Cortex of kidney (tissue), 1 donor: Measurements from ENCODE around the gene KAT6B.

Source experiments
- DNase-seq: peaks from one replicate; lab custom pipeline; 2025; lab: John Stamatoyannopoulos, UW

KAT6B gene

DNA sequence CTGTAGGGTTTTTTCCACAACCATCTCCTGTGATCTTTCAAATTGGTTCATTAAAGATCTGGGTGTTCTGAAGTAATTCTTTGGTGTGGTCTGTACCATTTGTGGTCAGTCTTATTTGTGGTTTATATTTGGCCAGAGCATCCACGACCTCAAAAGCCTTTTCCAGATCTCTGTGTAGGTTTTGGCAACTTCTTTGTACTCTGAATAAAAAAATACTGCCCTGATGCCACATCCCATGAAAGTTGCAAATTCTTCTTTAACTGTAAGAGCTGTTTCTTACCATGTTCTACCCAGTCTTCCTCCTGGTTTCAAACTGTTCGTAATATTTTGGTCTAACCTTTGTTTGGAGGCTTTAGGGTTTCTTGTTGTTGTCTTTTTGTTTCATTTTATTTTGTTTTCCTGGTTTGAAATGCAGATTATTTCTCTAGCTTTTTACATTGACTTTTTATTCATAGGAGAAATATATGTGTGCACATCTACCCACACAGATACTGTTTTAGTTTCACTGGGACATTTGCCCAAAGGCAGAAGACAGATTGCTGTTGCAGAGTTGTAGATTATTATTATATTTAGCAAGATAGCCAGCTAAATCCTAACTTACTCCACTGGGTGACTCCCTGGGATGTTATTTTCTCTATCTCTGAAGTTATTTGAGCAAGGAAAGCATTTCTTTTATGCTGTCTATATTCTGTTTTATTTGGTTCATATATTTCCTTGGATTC, 161.8 kb downstream of the KAT6B start:
- DNase-seq, result no peak

DNA sequence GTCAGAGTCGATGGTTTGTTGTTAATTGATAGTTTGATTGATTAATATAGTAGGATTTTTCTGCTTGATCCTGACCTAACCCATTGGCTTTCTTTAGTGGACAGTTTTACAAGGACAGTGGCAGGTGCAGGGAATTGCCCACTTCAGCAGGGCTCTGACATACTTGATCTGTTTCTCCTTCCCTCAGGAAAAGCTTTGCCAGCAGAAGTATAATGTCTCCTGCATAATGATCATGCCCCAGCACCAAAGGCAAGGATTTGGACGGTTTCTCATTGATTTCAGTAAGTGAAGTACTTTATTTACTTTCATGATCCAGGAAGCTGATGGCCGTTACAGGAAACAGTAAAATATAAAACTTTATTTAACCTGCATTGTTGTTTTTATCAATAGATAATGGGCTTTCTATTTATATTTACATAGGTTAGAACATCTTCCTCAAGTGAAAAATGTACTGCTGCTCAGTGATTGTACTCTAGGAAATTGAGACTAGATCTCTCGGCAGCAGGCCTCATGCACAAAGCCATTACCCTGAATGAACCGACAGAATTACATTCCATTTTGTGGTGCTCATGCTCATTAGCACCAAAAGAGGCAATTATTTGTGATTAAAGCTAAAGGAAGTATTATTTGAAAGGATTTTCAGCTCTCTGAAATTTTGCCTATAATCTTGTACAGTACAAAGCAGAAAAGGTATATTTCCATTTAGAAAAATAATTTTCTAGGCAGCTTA, 162.6 kb downstream of the KAT6B start:
- DNase-seq, result no peak

DNA sequence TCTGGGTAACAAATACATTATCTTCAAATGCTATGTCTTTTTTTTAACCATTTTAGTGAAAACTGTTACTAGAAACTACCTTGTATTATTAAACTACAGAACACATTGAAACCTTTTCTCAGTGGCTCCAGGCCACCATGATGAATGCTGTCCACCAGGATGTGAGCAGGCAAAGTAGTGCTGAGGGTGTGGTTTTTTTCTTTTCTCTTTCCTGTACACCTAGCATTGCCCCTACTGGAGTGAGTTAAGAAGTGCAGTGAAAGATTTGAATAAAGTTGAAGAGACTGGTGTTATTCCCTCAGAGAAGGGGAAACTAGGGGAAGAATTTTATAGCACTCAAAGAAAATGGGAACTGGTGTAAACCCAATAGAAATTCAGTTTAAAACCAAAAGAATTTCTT, 165.0 kb downstream of the KAT6B start:
- DNase-seq, result no peak

DNA sequence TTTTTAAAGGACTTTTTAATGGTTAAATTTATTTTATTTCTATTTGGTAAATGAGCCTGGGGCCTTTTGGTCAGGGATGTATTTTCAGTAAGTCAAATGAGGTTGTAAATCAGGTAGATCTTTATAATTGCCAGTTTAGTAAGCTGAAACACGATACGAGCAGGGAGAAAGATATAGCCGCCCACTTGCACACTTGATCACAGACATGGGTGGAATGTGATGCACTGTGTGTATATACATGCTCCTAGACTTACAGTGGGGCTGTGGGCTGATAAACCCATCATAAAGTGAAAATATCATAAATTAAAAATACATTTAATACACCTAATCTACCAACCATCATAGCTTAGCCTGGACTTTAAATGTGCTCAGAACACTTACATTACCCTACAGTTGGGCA, 165.7 kb downstream of the KAT6B start:
- DNase-seq, result no peak

DNA sequence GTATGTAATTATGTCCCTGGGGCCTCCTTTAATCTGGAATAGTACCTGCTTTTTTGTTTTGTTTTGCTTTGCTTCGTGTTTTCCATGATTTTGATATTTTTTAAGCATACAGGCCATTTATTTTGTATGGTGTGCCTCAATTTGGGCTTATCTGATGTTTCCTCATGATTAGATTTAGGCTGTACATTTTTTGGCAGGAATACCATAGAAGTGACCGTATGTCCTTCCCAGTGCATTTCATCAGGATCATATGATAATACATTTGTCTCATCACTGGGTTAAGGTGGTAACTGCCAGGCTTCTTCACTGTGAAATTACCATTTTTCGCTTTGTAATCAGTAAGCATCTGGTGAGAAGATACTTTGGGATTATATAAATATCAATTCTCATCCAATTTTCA, 167.2 kb downstream of the KAT6B start:
- DNase-seq, result no peak

DNA sequence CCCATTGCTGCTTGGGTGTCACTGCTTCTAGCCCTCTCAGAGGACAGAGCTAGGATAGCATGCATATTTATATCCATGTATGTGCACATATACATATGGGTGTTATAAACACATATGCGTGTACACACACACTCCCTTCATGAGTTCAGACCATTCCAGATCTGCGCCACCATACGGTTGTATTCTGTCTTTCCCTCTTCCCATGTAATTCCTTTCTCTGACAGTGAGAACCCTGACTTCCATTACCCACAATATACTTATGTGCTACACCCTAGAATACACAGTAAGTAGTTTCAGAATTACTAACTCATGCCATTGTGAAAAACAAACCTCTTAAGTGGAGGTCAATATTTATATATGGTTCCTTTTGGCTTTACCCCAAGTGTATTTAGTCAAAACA, 168.5 kb downstream of the KAT6B start:
- DNase-seq, result no peak

DNA sequence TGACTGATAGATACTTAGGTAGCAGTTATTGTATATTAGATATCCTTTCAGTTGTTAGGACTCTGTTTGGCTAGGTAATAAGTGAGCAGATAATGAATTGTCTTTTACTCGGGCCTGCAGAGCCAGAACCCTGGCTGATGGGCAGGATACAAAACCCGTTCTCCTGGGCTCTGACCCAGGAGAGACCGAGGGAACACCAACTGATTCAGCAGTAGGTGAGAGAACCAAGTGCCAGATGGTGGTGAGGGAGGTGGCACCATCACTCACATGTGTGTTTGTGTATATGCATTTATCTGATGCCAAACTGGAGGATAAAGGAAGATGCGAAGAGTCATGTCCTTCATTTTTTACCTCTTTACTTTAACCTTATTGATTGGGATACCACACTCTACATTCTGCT, 169.4 kb downstream of the KAT6B start:
- DNase-seq, result no peak

DNA sequence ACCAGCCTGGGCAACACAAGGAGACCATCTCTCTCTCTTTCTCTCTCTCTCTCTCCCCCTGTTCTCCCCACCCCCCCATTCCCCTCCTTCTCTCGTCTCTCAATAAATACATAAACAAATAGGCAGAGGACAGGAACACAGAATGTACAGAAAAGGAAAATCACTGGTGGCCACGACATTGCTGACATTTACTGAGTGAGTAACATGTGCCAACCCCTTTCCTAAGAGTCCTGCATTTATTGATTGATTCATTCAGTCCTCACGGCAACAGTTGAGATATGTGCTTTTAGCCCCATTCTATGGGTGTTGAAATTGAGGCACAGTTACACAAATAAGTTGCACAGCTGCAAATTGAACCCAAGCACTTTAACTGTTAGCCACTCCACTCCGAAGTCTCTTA, 170.8 kb downstream of the KAT6B start:
- no peak for DNase-seq

DNA sequence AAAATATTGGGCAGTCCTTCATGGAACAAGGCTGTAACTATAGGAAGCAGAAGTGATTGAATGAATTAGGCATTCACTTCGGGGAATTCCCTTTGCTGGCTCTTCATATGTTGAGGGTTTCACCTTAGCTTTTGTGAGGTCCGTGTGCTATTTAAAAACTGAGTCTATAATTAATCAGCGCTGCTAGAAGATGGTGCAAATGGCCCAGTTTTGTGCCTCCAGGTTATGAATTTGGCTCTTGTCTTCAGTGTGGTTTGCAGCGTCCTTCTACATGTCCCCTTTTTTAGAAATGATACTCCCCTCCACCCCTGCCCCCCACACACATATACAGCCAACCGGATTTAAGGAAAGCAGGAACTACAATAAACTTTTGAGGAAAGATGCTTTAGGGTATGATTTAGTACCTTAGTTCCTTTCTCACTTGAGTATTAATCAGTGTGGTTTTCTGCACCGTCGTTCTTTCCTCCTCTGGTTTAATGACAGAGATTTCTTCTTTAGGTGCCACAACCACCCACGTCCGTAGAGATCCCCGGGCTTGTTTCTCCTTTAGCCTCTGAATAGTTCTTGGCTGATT, 174.4 kb downstream of the KAT6B start:
- no peak for DNase-seq

DNA sequence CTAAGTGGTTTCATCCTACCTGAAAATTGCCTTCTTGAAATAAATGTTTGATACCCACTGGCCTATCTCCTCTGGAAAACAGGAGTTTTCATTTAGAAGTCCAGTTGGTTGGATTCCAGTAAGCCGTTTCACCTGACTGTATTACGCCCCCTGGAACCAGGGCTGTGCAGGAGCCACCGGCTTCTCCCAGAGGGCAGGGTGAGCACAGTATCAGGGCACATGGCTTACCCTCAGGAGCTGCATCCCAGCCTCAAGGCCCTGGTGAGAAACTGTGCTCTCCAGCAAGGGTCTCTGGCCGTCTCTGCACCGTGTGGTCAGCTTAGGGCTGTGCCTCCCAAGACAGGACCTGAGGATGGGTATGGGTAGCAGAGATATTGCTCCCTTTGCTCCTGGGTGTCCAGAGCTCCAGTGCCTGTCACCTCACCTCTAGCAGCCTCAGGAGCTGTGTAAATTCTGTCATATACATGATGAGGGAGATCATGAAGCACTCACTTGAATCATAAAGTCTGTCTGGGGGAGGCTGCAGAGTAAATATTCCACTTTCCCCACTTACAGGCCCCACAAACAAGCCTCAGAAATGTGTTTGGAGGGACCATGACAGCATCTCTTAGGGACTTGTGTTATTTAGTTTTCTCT, 175.4 kb downstream of the KAT6B start:
- DNase-seq, result no peak

DNA sequence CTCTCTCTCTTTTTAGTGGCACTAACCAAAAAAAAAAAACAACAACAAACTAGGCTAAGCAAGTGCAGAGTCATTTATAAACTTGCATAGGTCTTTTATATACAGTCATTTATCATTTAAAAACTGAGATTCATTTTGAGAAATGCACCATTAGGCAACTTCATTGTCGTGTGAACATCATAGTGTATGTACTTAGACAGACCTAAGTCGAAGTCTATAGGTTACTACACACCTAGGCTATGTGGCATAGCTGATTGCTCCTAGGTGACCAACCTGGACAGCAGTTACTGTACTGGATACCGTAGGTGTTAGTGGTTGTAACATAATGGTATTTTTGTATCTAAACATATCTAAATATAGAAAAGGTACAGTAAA, 175.9 kb downstream of the KAT6B start:
- no peak for DNase-seq

DNA sequence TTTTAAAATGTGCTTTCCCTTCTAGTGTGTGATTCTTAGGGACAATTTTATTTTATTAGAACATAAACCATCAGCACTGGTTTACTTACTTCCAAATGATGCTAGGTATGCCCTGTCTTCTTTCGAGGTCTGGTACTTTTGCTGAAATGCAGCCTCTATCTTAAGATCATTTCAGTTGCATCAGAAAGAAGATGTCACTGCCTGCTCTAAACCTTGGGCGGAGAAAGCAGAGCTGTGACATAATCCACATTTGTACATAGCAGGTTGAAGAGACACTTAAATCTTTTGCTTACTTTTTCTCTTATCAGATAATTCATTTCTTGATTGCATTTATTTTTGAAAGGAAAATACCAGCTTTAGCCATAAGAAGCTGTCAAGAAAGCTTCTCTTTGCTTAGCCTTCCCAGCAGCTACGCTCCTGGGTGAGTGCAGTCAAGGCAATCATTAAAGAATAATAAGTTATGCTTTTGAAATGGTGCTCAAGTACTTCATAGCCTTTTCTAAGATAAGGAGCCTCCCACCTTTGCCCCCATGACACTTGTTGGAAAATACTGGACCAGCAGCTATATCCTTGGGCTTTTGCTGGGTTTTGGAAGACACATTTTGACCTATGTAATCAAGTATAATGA, 176.7 kb downstream of the KAT6B start:
- DNase-seq, result no peak

DNA sequence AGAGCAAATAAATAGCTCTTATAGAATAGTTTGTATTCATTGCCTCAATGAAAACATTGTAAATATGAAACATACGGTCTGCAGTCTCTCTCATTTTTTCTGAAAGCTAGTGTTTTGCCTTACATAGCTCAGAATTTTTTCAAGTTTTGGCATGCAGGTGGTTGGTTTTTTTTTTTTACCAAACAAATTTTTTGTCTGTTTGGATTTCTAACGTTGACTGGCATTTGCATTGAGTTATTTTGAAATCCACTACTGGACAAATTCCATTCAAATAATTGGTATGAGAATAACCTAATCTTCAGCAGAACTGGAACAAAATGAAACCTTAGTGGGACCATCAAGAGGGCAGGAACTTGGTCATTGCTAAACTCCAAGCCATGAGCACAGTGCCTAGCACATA, 177.5 kb downstream of the KAT6B start:
- DNase-seq, result no peak

DNA sequence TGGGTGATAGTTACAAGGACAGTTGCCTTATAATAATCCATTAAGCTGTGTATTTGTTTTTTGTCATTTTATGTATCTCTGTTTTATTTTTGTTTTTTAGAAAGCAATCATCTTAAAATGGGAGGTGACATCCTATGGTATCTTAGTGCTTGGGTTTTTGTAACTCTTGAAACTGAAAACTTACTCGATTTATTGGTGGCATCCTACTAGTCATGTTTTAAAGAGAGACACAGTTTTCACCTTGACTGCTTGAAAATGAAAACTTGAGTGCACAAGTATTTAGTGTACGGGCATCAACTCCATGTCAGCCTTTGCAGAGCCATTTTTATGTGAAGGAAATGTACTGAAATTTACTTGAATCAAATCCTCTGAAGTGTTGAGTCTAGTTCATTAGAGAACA, 181.2 kb downstream of the KAT6B start:
- no peak for DNase-seq

DNA sequence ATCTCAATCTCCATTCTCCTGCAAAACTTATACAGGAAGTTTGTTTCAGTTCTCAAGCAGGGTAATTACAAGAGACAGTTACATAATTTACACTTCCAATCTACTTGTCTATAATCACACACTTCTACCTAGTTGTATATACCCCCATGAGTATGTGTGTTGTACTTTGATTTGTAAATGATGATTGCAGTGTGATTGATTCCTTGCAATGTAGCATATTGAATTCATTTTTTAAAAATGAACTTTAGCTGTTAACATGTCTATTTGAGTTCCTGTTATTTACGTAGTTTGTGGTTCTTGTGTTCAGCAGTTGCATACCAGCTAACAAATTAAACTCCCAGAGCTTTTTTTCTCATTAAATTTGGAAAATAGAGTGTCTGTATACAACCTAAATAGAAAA, 182.6 kb downstream of the KAT6B start:
- no peak for DNase-seq

DNA sequence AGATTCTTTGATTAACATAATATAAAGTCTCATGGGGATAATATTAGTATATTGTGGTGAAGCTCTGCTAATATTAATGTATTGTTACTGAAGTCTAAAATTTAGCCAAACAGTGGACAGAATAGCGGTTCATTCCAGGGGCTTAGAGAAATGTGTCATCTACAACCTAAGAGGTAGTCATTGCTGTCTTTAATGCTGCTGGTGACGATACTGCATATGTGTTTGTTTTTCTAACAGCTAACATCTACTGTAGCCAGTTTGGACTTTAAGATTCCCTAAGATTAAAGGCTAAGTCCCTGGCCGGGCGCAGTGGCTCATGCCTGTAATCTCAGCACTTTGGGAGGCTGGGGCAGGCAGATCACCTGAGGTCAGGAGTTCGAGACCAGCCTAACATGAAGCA, 183.0 kb downstream of the KAT6B start:
- no peak for DNase-seq

DNA sequence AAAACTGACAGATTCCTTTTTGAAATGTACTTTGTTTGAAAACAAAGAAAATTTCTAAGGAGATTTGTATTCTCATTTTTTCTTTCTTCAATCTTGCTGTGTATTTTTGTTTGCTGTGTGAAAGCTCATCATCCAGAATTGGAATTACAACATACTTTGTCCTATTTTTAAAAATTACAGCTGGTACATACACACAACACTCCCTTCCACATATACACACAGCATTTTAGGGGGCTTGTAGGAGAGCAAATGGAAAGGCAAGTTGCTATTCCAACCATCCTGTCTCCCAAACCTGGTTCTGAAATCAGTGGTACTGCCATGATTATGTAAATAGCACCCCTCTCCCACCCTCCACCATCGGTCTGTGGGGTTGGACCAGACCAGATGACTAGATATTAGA, 184.0 kb downstream of the KAT6B start:
- DNase-seq, result no peak

DNA sequence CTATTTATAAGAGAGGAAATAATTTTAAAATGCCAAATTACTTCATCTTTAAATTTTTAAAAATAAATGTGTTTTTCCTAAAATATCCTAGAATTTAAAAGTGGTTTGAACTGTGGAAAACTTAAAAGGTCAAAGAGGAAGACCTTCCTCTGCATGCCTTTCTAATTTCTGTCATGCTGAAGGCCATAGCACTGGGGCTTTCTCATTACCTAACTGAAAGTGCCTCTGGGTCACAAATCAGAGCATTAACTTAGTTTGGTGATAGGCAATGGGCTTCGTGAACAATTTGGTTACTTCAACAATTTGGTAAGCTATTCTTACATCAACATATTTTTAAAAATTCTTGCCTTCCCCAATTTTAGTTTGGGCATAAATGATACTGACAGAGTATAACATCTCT, 184.8 kb downstream of the KAT6B start:
- no peak for DNase-seq

DNA sequence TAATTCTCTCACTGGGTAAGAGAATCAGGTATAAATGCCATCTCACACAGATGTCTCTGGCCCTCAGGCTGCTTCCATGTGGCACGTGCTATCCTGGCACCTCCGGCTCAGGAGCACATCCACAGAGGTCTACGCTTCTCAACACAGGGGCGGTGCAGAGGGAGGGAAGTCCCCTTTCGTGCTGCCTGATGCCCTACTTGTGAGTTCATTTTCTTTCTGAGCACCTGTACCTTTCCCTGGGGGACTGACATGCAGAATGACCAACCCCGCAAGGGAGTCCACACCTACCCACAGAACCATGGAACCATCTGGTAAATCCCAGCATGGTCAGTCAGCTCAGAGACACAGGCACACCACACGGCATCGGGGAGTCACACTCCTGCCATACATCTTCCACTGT, 186.1 kb downstream of the KAT6B start:
- DNase-seq, result no peak

DNA sequence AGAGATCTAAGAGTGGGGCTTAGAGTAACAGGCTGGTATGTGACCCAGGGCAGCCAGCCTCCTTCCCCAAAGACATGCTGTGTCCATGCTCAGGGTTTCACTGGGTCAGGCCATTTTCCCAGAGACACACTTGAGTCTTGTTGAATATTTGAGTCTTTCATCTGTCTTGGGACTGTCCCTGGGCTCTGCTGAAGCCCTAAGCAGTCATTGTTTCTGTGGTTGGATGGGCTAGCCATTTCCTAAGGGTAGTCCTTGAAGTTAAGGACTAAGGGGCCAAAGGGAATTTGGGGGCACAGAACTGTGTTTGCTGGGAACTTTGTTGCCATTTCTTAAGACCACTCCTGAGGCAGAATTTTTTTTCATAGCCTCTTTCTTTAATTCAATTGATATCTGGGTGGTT, 186.6 kb downstream of the KAT6B start:
- no peak for DNase-seq

DNA sequence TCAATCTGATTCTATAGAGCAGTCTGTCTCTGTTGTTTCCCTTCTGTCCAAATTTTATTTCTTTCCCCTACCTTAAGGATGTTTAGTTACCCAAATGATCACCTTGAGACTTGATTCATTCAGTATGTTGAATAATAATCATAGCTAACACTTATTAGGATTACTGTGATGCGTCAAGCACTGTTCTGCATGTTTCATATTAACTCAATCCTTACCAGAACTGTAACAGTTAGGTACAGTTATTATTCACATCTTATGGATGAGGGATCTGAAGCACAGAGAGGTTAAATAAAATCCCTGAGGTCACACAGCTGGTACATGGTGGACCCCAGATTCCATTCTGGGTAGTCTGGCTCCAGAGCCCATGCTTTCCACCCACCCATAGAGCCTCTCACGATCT, 187.1 kb downstream of the KAT6B start:
- DNase-seq, result no peak

DNA sequence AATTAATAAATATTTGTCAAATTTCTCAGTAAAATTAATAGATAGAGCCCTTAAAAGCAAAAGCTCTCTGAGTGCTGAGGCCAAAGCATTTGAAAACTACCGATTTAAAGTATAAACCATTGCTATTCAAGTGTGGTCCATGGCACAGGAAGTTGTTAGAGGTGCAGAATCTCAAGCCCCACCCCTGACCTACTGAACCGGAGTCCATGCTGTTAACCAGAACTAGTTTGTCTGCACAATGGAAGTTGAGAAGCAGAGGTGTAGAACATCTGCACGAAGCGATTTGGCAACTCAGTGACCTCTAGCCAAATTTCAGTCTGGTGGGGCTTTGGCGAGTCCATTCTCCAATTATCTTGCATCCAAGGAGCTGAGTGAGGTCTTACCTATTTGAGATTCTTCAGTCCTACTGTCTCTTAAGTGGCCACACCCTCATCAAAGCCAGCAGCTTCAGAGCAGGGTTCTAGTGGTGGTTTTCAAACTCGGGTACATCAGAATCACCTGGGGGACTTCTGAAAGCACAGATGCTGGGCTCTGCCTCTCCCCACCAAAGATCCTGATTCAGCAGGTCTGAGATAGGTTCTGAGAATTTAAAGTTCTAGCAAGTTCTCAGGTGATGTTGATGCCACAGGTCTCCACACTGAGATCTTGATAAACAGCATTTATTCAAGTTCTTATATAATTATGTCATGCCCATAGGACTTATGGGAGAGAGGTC, 188.3 kb downstream of the KAT6B start:
- no peak for DNase-seq
